ENCODE measurements around the gene AFG1L.
"Not testable (repeated sequence)": the region's sequence is repeated elsewhere in the genome, so short reads cannot be mapped to it uniquely, and the experiment has no call there.

AFG1L gene

DNA sequence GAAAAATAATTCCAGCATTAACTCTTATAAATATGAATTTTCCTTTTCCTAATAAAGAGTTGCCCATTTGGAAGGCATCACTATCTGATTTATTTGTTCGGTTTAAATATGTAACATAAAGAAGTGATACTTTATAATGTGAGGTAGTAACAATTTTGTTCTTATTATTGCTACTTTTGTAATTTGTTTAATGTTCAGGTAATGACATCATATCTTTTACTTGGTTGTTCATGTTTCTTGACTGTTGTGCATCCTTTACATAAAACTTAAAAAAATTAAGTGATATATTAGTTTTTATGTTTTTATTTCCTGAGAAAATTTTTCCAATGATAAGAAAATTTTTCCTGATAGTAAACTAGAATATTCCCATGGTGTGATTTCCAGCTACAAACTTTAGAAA is 124.6 kb downstream of the AFG1L start:
- no peak for DNase-seq

DNA sequence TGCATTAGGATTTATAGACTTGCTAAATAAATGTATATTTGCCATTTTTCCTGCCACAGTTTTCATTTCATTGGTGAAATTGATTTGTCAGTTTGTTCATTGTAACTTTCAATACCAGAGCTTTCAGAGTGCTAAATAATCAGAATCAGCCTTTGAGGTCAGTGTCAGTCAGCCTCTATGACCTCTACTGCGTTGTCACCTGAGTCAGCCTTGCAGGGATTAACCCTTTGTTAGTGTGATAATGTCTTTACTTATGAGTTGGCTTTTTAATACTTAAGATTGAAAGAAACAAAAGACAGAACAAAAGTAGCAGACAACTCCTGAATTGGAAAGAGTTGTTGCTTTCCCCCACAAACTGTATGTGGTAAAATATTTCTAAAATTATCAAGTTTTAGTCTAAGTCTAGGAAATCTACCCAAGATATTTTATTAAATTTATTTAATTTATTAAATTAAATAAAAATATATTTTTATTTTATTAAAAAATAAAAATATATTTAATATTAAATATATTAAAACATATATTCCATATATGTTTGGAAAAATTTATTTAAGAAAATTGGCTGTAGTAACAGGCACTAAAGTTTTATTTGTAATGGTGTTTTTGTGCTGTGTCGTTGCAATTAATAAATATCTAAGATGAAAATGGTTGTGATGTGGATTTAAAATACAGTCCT is 125.2 kb downstream of the AFG1L start:
- no peak for DNase-seq

DNA sequence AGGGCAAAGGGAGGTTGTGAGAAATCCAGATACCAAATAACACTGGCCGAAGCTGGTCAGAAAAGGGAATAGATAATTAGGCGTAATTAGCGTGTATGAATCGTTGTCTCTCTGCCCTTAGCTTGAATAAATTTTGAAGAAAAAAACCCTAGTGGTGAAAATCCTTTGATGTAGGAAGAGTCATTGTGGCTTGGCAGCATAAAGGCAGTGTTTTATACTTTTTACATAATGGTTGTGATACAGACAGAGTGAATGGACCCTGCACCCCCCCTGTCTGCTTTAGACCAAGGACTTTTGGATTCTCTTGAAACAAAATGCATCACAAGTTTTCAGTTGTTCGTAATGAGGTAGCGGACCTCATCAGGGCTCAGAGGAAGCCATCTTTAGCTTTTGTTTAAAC is 126.5 kb downstream of the AFG1L start:
- DNase-seq, result no peak

DNA sequence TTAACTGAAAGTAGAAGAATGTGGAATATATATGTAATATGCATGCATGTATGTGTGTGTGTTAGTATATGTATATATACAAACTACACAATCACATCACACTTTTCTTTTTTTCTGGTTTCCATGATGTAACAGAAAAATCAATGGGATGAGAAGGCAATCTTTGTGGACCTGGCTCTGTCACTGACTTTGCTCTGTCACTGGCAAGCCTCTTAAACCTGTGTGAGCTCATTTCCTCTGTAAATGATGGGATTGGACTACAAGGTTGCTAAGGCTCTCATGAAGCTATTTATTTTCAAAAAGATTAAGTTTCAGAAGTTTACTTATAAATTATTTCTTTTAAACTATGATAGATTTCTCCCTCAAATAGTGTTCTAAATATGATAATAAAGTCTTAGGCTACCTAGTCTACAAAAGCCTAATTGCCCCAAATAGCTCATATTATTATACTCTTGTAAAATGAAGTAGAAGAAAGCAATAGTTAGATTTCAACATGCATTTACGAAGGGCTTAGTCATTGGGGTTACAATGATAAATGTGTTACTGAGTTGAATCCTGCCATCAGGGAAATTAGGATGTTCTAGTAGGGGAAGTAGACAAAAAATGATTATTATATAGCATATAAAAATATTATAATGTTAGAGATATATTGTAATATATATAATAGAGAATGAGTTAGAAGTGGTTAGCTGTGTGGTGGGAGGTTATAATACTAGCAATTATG is 129.3 kb downstream of the AFG1L start:
- DNase-seq, result no peak

DNA sequence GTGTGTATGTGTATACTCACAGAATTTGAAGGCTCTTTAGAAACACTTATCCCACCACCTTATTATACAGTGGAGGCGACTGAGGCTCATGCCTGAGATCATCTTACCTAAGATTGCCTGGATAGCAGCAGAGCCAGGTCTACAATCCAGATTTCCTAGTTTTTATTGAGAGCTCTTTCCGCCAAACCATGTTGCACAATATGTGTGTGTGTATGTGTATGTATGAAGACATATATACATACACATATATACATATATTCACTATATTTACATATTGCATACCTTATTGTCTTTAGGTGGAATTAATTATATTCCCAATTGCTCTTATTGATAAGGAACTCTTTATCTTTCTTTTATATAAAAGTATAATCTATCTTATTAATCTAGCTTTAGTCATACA is 130.6 kb downstream of the AFG1L start:
- DNase-seq, result no peak

DNA sequence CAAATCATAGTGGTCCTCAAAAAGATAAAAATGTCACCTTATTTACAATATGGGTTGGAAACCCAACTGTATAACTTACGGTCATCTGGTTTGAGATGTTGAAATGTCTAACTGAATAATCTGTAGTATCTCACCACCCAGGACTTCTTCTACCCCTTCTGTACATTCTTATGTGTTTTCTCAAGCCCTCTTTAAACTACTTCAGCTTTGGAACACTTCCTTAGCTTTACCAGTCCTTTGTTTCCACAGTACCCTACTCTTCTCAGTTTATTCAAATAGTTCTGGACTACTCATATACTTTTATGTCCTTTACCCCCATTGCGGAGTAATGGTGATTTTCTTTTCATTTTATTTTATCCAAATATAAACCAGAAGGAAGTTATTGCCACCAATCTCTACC is 137.3 kb downstream of the AFG1L start:
- DNase-seq, result no peak

DNA sequence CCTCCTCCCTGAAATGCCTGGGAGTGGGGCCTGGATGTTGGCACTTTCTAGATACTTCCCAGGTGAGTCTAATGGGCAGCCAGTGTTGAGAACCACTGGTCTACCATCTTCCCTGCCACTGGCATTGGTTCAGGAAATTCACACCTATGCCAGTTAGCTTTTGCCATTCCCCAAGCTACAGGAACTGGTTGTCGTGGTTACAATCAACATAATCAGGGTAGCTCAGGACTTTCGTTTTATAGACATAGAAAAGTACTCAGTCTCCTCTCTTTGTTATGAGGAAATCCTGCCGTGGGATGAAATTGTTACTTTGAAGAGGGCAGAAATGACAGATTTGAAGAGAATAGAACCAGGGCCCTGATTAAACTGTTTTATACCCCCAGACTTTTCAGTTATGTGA is 137.9 kb downstream of the AFG1L start:
- no peak for DNase-seq

DNA sequence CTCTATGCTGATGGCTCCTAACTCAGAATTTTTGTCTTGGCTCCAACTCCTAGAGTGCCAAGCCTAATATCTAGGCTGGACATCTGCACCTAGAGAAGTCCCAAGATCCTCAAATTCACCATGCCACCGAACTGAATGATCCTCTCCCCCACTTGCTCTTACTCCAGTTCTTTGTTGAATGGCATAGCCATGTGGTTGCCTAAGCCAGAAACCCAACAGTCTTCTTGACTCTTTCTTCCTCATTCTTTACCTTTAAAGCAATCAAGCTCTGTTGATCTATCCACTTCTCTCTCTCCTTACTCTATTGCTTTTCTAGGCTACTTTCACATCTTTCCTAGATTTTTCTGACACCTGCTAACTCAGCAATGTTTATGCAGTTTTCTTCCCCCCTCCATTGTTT is 139.4 kb downstream of the AFG1L start:
- DNase-seq, result no peak

DNA sequence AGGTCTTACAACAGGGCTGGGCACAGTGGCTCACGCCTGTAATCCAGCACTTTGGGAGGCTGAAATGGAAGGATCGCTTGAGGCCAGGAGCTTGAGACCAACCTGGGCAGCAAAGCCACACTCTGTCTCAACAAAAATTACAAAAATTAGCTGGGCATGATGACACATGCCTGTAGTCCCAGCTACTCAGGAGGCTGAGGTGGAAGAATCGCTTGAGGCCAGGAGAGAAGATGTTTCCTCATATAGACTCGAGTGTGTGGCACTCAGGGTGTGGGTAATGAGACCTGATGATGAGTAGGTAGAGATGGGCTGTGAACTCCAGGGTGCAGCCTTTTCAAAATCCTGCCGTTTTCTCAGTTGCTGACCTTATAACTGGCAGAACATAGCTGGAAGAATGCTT is 140.5 kb downstream of the AFG1L start:
- no peak for DNase-seq

DNA sequence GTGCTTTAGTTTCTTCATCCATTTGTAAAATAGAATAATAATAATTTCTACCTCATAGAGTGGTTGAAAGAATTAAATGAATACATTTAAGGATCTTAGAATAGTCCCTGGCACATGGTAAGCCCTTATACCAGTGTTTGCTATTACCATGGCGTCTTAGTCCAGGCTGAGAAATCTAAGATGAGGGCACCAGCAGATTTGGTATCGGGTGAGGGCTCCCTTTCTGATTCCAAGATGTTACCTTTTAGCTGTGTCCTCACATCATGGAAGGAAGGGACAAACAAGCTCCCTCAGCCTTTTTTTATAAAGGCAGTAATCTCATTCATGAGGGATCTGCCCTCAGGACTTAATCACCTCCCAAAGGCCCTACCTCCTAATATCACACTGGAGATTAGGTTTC is 141.9 kb downstream of the AFG1L start:
- DNase-seq, result no peak

DNA sequence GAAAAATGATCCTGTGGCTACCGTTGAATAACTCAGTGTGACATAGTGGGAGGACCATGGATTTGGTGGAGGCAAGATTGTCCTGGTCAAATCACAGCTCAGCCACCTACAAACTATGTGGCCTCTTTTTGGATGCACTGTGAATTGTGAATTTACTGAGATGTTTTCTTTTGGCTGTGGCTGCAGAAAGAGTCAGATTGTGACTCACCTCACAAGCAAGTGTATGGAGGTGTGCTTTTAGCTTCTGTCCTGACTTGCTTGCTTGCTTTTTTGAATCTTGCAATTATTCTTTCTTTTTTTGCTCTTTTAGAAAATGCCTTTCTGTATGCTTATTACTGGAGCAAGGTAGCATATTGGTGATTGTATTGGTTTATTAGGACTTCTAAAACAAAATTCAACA is 143.0 kb downstream of the AFG1L start:
- DNase-seq, result no peak

DNA sequence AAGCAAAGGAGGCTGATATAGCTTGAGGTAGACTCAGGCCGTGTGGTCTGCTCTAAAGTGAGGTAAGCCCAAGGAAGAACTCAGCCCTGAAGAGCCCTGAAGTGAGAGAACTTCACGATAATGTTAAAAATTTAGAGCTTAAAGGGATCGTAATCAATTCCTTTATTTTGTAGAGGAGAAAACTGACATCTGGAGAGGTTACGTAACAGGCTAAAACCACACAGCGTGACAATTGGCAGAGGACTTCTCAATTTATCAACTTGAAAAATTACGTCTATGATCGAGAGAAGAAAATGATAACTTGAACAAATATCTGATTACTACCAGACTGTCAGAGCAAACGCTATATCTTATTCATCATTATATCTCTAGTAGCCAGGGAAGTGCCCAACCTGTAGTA is 144.1 kb downstream of the AFG1L start:
- no peak for DNase-seq

DNA sequence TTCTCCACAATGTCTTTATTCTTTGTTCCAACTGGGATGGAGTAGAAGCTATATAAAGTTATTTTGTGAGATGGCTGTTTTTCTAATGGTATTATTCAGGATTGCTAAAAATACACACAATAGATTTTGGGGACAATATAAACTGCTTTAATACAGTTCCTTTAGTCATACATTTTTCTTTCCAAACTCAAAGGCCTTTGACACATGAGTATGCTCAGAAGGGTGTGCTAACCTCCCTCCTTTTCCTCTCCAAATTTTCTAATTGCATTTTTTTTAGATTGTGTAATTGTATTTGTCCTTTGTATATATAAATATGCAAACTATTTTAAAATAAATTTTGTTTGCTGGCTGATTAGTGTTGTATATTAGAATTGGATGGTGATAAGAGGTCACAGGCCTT is 146.3 kb downstream of the AFG1L start:
- no peak for DNase-seq

DNA sequence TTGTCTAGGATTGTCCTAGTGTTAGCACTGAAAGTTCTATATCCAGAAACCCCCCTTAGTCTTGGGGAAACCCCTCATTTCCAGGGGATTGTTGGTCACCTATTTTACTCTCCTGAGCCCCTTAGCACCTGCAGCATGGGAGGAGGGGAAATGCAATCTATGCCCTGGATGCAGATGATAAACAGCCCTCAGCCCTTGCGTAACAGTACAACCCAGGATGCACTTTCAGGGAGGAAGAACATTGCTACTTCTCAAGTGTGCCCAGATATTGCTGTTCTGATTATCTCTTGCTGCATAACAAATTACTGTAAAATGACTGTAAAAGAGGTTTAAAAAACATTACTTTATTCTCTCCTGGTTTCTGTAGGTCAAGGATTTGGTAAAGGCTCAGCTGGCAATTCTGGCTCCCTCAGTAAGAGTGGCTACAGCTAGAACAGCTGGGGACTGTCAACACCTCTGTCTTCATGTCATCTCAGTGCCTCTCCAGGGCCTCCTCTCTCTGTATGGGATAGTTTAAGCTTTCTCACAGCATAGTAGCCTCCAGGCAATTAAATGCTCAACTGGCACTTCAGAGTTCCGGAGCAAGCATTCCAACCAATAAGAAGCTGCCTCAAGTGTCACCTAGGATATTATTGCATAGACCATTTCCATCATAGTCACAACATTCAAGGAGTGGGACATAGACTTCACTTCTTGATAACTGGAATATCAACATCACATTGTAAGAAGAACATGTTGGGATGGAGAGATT is 148.1 kb downstream of the AFG1L start:
- DNase-seq, result no peak

DNA sequence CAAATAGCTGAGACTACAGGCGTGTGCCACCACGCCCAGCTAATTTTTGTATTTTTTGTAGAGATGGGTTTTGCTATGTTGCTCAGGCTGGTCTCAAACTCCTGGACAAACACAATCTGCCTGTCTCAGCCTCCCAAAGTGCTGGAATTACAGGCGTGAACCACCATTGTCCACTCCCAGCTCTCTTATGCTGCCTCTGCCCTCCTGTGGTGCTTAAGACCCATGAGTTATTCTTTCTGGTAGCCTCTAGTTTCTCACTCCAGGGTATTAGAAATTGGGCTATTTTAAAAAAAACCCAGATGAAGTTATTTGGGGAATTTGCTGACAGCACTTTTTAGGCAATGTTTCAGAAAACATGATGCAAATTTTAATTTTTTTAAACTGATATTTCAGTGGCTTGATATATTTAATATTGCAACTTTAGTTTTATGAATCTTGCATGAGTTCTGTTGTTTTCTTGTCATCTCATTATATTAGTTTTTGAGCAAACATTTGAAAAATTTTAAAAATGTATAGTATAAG is 151.8 kb downstream of the AFG1L start:
- no peak for DNase-seq

DNA sequence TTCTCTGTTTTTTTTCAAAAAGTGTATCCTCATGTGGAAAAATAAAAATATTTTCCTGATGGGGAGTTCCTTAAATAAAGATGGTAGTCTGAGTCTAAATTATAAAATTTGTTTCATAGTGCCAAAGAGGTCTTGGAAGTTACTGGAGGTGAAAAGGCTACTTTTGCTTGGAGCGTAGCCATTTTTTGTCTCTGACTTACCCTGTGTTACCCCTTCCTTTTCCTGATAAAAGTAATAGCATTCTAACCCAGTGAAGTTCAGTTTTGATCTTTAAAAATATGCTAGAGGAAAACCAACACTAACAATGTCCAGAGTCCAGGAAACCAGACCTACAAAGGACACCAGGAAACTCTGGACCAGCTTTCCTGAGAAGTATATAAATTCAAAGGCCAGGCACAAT is 153.6 kb downstream of the AFG1L start:
- no peak for DNase-seq

DNA sequence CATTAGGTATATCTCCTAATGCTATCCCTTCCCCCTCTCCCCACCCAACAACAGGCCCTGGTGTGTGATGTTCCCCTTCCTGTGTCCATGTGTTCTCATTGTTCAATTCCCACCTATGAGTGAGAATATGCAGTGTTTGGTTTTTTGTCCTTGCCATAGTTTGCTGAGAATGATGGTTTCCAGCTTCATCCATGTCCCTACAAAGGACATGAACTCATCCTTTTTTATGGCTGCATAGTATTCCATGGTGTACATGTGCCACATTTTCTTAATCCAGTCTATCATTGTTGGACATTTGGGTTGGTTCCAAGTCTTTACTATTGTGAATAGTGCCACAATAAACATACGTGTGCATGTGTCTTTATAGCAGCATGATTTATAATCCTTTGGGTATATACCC is 154.9 kb downstream of the AFG1L start:
- DNase-seq, result not testable (repeated sequence)

DNA sequence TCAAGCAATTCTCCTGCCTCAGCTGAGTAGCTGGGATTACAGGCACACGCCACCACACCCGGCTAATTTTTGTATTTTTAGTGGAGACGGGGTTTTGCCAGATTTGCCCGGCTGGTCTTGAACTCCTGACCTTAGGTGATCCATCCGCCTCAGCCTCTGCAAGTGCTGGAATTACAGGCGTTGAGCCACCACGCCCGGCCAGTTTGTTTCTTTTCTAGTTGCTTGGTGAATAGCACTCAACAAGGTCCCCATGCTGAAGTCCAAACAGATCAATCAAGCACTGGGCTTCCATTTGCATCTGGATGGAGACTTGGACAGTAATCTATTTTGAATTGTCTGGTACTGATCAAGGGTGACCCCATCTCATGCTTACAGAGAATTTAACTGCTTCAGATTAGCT is 157.0 kb downstream of the AFG1L start:
- no peak for DNase-seq

DNA sequence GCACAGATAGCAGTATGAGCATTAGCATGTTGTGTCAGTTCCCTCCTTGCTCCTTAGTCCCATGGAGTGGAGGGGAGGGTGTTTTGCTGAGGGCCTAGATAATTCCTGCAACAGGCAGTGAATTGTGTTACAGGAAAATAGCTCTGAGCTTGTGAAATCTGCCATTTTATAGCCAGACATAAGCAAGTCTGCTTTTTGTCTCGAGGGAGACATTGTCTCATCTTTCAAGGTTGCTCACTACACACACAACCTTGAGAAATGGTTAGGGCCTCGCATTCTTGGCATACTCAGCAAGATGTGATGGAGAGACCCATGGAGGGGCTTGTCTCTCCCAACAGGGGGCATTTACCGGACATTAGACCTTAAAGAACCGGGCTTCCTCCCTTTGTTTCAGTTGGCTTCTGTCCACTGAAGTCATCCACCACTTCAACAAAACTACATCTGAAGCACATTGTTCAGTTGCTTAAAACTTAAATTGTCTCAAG is 157.9 kb downstream of the AFG1L start:
- no peak for DNase-seq

DNA sequence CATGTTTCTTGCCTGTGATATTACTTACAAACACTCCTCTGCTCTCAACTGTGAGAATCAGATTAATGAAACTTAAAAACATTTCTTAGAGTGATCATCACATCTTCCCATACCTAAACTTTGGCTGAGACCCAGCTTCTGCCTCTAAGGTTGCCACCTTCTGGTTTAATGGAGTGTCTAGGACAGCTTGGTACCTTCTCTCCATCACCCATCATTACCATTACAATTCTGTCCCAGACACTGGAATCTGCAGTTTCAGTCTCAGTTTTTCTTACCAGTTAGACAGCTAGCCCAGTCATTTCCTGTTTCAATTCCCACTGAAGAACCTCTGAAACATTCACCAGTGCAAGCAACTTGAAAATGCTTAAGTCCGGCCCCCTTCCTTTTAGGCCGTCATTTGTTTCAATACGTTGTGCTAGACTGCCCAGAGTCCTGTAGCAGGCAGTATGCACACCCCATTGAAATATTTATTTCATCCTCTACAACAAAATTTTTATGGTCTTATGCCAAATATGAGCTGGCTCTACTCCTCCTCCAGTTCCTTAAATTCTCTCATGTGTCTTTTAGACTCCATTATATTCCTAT is 158.8 kb downstream of the AFG1L start:
- no peak for DNase-seq

DNA sequence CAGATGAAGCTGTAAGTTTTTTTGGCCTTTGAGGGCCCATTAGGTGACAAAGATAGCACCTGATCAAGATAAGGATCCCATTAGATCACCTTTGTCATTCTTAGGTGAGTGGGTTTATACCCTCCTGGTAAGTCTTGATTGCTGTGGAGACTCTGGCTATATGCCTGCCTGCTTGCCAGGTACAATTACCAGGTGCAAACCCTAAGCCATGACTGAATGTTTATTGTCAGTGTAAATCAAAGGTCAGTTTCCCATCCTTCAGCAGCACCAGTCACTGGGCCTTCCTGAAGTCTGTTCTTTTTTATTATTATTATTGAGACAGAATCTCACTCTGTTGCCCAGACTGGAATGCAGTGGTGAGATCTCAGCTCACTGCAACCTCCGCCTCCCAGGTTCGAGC is 159.5 kb downstream of the AFG1L start:
- DNase-seq, result no peak

DNA sequence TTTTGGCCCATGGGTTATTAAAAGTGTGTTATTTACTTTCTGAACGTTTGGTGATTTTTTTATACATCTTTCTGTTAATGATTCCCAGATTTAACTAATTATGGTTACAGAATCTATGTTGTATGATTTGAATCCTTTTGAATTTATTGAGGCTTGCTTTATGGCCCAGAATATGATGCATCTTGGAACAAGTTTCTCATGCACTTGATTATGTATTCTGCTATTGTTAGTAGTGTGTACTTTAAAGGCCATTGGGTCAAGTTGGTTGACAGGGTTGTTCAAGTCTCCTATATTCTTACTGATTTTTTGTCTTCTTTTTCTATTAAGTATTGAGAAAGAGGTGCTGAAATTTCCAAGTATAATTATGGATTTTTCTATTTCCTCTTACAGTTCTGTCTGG is 160.8 kb downstream of the AFG1L start:
- DNase-seq, result no peak

DNA sequence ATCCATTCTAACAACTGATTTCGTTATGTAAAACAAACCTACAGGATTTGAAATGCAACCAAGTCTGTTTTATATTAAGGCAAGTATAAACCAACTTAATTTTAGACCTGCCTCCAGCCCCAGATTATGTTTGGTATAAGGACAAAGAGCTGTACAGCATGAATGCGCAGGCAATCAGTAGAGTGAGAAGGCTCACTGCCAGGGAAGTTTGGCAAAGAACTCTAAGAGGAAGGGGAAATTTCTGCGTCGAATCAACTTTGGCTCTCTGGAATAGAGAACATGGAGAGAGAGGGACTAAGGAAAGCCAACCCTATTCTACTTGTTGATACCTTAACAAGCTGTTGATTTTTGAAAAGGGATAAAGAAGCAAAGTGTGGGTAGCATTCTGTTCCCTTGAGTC is 168.9 kb downstream of the AFG1L start:
- DNase-seq, result no peak

Data from stimulated activated CD8-positive, alpha-beta memory T cell treated with anti-CD3 and anti-CD28 coated beads, Interleukin-4, amount 100 ng/mL, for 48 hours (primary cell).